ENCODE data around the gene AMHR2.

The AMHR2 gene

DNA sequence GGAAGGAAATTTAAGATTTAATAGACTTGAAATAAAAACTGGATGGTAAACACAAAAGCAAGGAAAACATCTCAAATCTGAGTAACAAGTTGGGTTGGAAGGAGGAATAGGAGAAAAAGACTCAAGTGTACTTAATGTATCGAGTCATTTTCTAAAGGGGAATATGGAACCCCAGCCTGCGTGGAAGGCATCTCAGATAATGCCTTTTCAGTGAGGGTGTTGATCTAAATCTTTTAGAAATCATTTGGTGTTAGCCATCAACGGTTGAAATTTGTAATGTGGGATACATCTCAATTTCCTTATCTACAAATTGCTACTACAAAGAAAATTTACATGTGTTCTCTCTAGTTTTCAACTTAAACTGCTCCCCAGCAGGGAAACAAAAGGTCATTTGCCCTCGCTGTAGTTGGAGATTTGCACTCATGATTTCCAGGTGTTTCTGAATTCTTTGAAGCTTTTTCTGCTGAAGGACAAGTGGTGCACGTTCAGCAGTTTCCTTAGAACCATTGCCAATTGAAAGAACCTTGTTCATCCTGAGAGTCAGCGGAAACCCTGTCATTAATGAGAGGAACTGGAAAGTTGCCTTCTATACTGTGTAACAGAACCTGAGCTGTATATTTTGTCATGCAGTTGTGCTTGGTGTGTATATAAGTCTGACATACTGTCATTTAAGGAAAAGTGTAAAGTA lies 30.4 kb downstream of the AMHR2 start:
- DNase-seq, result no peak

DNA sequence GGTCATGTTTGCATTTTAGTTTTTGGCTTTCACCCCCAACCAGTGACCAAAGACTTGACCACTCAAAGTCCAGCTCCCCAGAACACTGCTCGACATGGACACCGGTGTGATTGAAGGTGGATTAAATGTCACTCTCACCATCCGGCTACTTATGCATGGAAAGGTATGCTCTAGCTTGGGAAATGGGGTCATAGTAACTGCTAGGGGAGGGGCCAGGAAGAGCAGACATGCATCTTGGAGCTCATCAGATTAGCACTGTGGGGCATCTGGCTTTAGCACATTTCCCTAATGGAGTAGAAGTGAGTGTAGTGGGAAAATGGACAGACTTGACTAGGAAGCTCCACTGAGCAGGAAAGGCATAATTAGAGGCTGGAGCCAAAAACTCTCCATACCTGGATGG lies 31.1 kb downstream of the AMHR2 start:
- no peak for DNase-seq

DNA sequence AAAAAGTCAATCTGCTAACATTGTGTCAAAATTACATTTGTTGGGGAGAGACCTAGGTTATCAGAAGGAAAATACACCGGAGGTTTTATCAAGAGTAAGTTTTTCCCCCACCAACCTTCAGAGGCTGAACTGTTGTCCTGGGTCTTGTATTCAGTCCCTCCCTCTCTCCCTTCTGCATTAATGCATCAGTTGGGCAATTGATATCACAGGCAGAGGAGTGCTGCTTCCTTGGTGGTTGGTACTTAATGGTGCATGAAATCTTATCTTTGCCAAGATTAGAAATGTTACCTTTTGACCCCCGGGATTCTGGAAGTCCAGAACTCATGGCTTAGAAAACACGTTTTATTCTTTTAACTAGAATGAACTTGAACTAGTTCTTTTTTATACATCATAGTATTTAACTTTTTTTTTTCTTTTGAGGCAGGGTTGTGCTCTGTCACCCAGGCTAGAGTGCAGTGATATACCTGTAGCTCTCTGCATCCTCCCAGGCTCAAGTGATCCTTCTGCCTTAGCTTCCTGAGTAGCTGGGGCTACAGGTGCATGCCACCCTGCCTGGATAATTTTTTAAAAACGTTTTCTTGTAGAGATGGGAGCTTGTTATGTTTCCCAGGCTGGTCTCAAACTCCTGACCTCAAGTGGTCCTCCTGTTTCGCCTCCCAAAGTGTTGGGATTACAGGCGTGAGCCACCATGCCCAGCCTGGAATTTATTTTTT lies 33.2 kb downstream of the AMHR2 start:
- no peak for DNase-seq

DNA sequence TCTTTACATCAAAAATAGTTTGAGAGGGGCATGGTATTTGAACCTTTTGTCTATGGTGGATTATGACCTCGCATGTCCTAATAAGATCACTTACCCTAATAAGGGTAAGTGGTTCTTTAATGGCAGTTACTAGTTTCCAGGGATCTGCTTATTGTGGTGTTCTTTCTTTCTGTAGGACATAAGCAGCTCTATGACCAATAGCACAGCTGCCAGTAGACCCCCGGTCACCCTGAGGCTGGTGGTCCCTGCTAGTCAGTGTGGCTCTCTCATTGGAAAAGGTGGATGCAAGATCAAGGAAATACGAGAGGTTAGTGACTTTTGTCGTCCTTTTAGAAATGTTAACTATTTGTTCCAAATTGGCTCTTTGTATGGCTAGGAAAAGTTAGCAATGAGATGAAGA lies 35.4 kb downstream of the AMHR2 start:
- no peak for DNase-seq

DNA sequence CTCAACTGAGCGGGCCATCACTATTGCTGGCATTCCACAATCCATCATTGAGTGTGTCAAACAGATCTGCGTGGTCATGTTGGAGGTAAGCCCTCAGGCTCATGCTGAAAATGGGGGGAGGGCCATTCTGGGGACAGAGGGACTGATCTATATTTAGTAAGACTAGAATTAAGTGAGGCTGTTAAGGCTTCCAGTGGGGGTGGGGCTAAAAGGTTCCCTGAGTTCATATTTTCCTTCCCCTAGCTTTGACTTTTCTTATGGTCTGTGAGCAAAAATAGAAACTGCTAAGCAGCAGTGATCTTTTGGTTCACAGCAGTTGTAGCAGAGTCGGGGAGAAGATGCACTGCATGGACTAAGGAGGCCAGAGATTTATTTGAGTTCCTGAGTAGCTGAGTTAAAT lies 37.4 kb downstream of the AMHR2 start:
- no peak for DNase-seq

DNA sequence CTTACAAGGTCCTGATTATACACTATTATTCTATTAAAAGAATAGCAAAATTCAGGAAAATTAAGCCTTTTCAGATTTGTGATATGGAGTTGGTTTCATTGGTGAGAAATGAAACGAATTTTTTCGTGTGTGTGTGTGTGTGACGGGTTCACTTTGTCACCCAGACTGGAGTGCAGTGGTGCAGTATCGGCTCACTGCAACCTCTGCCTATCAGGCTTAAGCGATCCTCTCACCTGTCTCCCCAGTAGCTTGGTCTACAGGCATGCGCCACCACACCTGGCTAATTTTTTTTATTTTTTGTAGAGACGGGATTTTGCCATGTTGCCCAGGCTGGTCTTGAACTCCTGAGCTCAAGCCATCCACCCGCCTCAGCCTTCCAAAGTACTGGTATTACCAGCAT lies 37.9 kb downstream of the AMHR2 start:
- no peak for DNase-seq

DNA sequence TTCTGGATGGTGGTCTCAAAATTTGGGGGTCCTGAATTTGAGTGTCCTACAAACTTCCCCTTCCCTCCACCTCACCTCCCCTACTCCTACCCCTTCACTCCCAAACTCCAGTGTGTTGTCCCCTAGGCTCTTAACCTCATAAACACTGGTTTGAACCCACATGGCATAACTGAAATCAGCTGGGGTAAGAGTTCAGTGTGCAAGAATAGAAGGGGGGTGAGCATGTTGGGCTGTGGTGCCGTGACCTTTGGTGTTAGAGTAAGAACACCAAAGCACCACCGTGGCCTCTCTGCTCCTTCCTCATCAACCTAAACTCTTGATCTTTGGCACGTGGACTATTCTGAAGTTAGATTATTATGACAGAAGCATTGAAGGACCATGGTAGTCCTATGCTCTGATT lies 39.3 kb downstream of the AMHR2 start:
- no peak for DNase-seq

DNA sequence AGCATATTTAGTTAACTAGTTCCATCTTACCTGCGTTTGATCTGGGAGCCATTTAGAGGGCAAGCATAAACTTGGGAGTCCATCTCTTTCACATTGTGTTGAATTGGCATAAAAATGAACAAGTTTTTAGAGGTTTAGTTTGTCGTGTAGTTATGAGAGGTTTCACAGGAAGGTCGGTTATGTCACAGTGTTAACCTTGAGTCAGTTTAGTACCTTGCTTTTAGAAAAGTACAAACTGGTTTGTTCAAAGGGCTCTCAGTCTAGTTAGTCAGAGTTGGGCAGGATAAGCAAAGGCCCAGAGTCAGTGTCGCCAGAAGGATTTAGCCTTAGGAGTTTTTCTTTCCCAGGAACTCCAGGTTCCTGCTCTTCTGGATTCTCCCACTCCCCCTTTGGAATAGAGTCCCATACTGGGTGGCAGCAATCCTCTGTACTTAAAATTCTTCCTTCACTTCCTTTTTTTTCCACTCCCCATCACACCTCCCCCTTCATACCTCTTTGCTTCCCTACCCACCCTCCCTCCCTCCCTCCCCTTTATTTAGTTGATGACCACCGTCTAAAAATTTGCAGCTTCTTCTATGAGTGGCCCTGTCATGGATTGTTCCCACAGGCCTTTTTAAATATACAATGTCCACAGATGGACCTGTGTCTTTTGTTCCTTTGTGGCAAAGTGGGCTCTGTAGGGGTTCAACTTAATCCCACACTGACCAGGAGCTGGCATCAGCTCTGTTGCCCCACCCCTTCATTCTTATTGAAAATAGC lies 40.3 kb downstream of the AMHR2 start:
- DNase-seq, result no peak

DNA sequence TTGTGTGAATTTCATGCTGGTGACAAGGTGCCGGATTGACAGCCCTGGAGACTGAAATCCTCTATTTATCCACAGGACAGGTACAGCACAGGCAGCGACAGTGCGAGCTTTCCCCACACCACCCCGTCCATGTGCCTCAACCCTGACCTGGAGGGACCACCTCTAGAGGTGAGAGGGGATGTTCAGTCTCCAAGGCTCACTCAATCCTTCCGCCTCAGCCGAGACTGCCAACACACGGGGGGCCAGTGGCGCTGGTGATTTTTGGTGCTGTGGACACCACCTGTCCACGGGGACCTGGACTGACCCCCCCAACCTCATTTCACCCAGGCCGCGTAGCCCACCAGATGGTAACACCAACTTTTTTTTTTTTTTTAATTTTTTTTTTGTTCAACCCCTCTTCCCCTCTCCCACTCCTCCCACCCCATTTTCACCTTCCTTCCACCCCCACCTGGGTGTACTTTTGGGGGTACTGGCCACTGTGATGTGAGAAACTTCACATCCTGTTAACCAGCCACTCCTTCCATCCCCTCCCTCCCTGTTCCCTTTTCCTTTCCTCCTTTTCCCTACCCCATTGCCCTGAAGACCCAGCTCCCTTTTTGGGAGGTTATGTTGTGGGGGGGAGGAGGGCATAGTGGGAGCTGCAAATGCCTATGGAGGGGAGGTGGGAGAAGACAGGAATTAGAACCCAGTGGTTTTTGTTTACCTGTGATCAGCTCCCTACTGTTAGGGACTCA lies 41.2 kb downstream of the AMHR2 start:
- no peak for DNase-seq

DNA sequence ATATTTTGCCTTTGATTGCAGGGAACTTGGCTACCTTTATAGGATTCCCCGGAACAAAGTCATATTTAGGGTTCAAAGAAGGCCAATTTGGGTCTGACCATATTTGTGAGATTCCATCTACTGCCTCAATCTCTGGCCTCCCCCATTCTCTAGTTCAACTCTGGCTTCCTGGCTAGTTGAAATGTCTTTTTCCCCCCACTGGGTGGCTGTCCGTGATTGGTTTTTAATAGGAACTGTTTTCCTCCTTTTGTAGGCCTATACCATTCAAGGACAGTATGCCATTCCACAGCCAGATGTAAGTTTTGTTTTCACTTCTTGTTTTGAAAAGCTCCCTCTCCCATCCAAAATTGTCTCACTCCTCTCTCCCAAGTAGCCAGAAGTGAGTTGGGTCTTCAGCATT lies 42.0 kb downstream of the AMHR2 start:
- DNase-seq, result no peak

DNA sequence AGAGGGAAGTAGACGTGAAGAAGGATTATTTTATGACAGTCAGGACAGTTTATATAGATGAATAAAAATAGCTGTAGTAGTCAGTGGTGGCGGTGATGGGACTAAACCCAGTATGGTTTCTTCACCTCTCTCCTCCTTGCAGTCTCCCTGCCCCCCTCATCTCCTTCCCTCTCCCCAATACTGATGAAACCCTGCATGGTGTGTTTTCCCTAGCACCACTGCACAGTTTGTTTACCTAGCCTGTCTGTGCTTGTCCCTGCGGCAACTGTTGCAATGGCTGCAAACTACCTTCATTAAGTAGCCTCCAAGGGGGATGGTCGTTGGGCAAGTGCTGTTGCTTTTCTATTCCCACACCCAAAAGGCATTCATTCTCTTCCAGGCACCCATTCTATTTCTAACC lies 43.0 kb downstream of the AMHR2 start:
- DNase-seq, result no peak

DNA sequence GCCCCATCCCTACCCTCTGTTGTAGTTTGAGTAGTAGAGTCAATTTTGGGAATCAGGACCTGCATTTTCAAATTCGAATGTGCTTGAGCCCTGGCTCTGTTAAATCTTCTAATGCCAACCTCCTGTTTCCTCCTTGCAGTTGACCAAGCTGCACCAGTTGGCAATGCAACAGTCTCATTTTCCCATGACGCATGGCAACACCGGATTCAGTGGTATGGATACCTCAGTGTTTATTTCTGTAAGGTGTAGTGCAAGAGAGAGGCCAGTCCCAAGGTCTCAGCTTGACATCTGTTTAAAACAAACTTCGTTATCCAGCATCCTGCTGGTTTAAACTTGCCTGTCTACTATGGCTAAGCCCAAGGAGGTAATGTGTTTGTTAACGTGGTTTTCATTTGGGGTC lies 43.4 kb downstream of the AMHR2 start:
- DNase-seq, result no peak

DNA sequence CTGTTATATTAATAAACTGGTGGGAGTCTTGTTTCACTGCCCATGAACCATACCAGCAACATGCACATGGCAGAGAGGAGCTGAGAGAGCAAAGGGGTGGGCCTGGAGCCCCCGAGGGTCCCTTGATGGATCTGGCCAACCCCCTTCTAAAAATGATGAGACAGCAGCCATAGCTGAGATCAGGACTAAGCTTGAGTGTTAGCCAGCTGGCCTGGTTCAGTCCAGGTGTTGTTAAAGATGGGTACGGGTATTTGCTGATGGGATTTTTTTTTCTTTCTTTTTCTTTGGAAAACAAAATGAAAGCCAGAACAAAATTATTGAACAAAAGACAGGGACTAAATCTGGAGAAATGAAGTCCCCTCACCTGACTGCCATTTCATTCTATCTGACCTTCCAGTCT lies 44.2 kb downstream of the AMHR2 start:
- DNase-seq, result no peak

DNA sequence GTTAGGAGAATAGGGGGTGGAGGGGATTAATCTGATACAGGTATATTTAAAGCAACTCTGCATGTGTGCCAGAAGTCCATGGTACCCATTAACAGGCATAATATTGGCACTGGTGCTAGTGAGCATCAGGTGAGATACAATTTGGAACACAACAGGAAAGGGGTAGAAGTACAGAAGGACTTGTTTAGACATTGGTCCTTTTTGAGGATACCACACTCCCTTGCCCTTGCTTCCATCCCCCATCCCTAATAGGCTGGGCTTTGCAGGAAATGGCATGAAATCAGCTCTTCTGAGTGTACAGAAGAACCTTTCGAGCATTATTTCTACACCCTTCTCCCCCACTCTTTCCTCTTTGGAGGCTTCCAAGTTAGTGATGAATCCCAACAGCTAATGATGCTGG lies 44.6 kb downstream of the AMHR2 start:
- no peak for DNase-seq

DNA sequence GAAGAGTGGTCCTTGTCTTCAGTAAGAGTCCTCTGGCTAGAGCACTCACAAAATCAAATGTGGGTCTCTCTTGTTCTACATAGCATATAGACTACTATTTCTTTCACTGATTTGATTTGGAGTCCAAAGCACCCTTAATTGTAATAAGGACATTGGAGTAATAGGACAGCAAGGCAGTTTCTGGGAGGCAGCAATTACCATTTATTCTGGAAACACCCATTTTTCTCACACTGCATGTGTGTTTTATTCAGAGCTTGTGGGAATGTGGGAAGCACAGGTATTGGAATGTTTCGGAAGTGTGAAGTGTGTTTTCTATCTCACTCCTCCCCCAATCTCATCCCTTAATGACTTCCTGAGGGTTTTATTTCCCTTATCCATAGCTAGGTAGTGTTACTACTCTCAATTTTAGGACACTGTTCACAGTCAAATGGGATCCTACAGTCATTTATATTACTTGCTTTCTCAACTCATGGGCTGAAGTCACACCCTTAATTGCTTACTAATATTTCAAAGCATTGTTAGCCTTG lies 48.5 kb downstream of the AMHR2 start:
- no peak for DNase-seq

DNA sequence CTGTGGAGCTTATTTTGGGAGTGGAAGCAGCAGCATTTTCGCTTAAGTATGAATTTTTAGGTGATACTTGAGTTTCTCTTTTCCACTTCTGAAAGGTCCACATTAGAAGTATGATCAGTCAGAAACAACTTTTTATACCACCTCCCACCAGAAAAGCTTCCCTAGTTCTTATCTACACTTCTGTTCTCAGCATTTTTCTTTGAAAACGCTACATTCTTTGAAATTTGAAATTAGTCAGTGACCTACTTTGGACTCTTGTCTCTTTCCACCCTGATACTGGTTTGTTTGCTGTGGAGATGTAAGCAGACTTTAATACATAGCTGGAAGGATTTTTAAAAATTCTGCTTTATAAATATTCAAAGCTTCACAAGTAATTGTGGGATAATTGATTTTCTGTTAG lies 50.4 kb downstream of the AMHR2 start:
- DNase-seq, result no peak

DNA sequence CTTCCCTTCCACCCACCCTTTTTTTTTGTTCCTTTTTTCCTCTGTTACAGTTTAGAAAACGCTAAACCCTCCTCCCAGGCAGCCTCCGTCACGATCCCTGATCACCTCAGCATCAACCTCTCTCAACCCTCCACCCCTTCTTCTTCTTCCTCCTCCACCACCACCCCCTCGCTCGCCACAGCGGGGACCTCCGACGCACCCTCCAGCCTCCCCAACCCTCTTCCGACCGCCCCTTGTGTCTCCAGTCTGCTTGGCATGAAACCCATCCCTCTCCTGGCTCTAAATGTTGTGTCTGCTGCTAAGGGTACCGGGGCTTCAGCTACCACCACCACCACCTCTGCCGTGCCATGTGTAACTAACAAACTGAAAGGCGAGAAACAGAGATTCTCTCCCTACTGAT lies 51.2 kb downstream of the AMHR2 start:
- DNase-seq, result no peak

DNA sequence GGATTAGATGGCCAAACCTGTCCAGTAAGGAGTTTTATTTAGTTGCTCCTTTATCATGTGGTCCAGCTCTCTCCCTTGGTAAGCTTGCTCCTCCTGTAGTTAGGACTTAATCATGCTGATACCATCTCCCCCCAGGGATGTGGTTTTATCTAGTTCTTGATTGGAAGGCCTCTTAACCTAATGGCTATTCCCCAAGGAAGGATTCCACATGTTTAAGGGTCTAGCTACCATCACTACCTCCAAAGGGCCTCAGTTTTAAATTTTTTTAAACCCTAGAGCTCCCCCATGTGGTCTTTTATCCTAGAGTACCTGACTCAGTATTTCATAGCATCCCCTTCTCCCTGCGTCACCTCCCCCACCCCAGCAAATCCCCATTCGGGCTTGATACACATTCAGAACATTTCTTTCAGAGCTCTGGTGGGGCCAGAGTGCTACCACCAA lies 53.1 kb downstream of the AMHR2 start:
- no peak for DNase-seq

DNA sequence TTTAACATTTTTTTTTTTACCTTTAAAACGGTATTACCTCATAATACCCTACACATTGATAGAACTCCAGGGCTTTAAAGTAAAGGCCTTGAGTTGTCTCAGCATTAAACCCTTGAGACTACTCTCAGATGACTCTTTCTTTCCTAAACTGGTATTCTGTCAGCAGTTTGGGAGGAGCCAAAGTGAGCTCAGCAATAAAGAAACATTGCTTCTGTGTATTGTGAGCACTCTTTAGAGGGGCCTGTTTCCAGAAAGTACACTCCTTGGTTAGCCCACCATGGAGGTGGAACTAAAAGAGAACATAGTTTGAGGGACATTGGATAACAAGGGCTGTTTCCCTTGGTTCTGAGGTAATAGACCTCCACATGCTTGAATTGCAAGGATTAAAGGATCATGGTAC lies 55.2 kb downstream of the AMHR2 start:
- no peak for DNase-seq

DNA sequence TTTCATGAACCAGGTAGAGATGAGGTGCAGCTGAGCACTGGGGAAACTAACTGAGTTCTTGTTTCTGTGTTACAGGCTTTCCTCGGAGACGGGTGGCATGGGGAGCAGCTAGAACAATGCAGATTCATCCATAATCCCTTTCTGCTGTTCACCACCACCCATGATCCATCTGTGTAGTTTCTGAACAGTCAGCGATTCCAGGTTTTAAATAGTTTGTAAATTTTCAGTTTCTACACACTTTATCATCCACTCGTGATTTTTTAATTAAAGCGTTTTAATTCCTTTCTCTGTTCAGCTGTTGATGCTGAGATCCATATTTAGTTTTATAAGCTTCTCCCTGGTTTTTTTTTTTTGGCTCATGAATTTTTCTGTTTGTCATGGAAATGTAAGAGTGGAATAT lies 55.7 kb downstream of the AMHR2 start:
- DNase-seq, result no peak

DNA sequence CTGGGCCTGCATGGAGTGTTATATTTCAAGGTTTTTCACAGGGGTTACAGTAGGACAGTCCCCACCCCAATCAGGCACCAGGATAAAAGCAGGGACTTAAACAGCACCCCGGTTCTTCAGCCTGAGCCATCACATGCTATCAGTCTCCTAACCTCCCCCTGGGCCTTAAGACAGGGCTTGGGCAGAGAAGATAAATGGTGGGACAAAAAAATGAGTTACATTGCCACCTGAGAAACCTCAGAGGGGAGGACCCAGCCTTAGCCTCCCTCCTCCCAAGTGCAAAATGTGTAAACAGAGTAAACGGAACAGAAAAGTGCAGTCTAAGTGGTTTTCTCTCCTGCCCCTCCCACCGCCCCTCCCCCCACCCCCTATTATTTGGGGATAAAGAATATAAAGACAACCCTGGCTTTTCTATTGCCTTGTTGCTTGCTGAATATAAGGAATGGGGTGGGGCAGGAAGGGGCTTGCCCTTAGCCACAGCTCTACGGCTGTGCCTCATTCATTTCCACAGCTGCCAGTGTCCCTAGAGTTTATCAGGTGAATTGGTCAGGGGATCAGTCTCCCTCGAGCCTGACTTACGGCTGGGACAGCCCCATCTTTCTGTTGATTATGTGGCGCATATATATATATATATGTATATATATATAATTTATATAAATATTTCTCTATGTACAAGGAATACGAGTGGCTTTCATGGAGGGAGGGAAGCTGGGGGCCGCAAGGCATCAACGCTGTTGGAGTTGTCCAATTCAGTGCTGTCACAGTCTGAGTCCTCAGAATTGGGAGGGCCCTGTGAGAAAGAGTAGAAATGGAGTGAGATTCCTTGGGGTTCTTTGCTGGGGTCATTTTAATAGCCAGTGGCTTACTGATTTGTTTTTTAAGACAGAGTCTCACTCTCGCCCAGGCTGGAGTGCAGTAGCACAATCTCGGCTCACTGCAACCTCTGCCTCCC lies 57.1 kb downstream of the AMHR2 start:
- DNase-seq, result no peak
